Large intestine (tissue), 3 donors: Measurements from ENCODE around the gene PLP2. TPM values are rescaled to one million over a fixed set of nuclear protein-coding genes. Genes with fewer than 3 reads are reported as not detected.

ENCODE experiments used
- DNase-seq, 2 donors: peaks; one replicate each; pipeline versions ENCODE4 v3.0.0 to v3.0.0-alpha.2; 2013
- H3K27ac ChIP-seq: one replicate; pipeline ENCODE4 v1.5.1; 2013; ENCODE audit warnings: low read length
- H3K27me3 ChIP-seq: 2 replicates; pipeline ENCODE4 v1.6.1; 2013; ENCODE audit warnings: low read length; ENCODE audit not compliant: control insufficient read depth, insufficient read depth
- H3K36me3 ChIP-seq: 2 replicates; pipeline ENCODE4 v1.6.1; 2013; ENCODE audit warnings: low read length; ENCODE audit not compliant: control insufficient read depth, insufficient read depth
- H3K4me1 ChIP-seq: one replicate; pipeline ENCODE4 v1.6.1; 2013; ENCODE audit warnings: low read length; ENCODE audit not compliant: control insufficient read depth, insufficient read depth
- H3K4me3 ChIP-seq: one replicate; pipeline ENCODE4 v1.5.1; 2013; ENCODE audit warnings: low read length
- H3K9me3 ChIP-seq: one replicate; pipeline ENCODE4 v1.6.1; 2013; ENCODE audit warnings: mild to moderate bottlenecking, low read depth, low read length, moderate library complexity; ENCODE audit not compliant: control insufficient read depth
- WGBS: methylation state at CpG from one replicate; pipeline ENCODE4 v1.1.5; 2013; ENCODE audit warnings: low lambda C conversion rate; ENCODE audit not compliant: insufficient coverage; 5-methylcytosine and 5-hydroxymethylcytosine counted together
- polyA plus RNA-seq: library from polyadenylated mRNA; unstranded; fragments of 120-200 nt; gene quantifications from one replicate; pipeline ENCODE4 v1.2.1, GENCODE V29; 2013

PLP2 gene
- polyA plus RNA-seq, 1 donor = 118 TPM

GRCh38 chrX:49208399-49208798, 36.7 kb downstream of the PLP2 start:
- DNase-seq = no peak
- no peaks in the 10 kb centered on the region for H3K4me1 ChIP-seq
- H3K36me3 ChIP-seq = no peaks in the 10 kb centered on the region
- H3K9me3 ChIP-seq = no peaks in the 10 kb centered on the region
- WGBS = no CpG with 5 or more reads among the region's 5 CpGs
- H3K27me3 ChIP-seq = peaks cover 9% of the 10 kb centered on the region
- H3K27ac ChIP-seq = no peak overlapping the region
- no peak overlapping the region for H3K4me3 ChIP-seq

- Histone ChIP-seq H3K4me3 (no peak overlapping the region), H3K9me3 (no peaks in the 10 kb centered on the region), H3K36me3 (no peaks in the 10 kb centered on the region), H3K27ac (no peak overlapping the region), H3K4me1 (no peaks in the 10 kb centered on the region), H3K27me3 (peaks cover 9% of the 10 kb centered on the region)
- WGBS = no CpG with 5 or more reads among the region's 28 CpGs
- DNase-seq = no peak
These were observed 37.9 kb downstream of the PLP2 start for GRCh38 chrX:49209434-49210251.

DNA sequence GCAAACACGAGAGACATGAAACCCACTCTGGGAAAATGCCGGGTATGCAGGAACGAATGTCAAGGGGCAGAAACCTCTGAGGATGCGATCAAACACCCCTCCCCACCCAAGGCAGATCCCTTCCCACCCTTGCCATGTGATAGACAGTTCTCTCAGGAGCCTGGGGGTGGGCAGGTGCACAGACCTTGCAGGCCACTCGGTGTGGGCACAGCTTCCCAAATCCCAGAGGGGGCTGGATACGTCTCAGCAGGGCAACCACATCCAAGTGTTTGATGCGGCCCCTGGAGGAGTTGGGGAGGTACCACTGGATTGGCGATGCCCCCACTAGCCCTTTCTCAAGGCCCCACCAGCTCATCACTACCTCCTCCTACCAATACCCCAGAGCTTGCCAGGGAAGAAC, 38.7 kb downstream of the PLP2 start:
- peaks cover 9% of the 10 kb centered on the region for H3K27me3 ChIP-seq
- no peaks in the 10 kb centered on the region for H3K9me3 ChIP-seq
- H3K36me3 ChIP-seq = no peaks in the 10 kb centered on the region
- no CpG with 5 or more reads among the region's 8 CpGs for WGBS
- H3K4me3 ChIP-seq = no peak overlapping the region
- no peaks in the 10 kb centered on the region for H3K4me1 ChIP-seq
- H3K27ac ChIP-seq = no peak overlapping the region
- no peak for DNase-seq

GRCh38 chrX:49211074-49211473, 39.4 kb downstream of the PLP2 start:
- Histone ChIP-seq H3K27me3 (peaks cover 9% of the 10 kb centered on the region), H3K4me1 (no peaks in the 10 kb centered on the region), H3K9me3 (no peaks in the 10 kb centered on the region), H3K36me3 (no peaks in the 10 kb centered on the region), H3K27ac (no peak overlapping the region), H3K4me3 (no peak overlapping the region)
- no peak for DNase-seq
- WGBS = no CpG with 5 or more reads among the region's 9 CpGs

GRCh38 chrX:49212209-49212608, 40.5 kb downstream of the PLP2 start:
- WGBS = no CpG with 5 or more reads among the region's 2 CpGs
- no peaks in the 10 kb centered on the region for H3K9me3 ChIP-seq

GRCh38 chrX:49212861-49213260, 41.2 kb downstream of the PLP2 start:
- H3K27me3 ChIP-seq = peaks cover 9% of the 10 kb centered on the region
- no peak overlapping the region for H3K4me3 ChIP-seq
- WGBS = no CpG with 5 or more reads among the region's 1 CpG
- H3K27ac ChIP-seq = no peak overlapping the region
- H3K36me3 ChIP-seq = no peaks in the 10 kb centered on the region
- no peaks in the 10 kb centered on the region for H3K9me3 ChIP-seq
- DNase-seq = no peak
- H3K4me1 ChIP-seq = no peaks in the 10 kb centered on the region

More at GRCh38 chrX:49212209-49212608, 40.5 kb downstream of the PLP2 start:
- no peak overlapping the region for H3K4me3 ChIP-seq
- no peak overlapping the region for H3K27ac ChIP-seq
- H3K27me3 ChIP-seq = peaks cover 9% of the 10 kb centered on the region
- no peaks in the 10 kb centered on the region for H3K36me3 ChIP-seq
- no peak for DNase-seq
- H3K4me1 ChIP-seq = no peaks in the 10 kb centered on the region

DNA sequence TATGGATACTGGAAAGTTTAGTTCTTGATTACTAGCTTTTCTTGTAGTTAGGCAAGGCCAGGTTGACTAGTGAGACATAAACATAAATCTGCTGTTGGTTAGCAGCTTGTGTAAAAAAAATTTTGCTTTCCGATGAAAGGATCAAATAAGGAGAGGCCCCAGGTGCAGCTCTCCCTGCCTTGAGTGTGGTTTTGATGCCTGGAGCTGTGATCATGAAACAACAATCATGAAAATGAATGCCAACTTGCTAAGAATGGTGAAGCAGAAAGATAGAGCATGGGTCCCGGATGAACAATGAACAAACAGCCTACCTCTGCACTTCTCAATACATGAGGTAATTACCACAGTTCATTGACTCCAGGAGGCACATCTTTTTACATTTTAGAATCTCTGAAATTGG, 42.7 kb downstream of the PLP2 start:
- no CpG with 5 or more reads among the region's 2 CpGs for WGBS
- no peak overlapping the region for H3K4me3 ChIP-seq
- H3K27me3 ChIP-seq = peaks cover 6% of the 10 kb centered on the region
- H3K27ac ChIP-seq = no peak overlapping the region
- H3K9me3 ChIP-seq = no peaks in the 10 kb centered on the region
- H3K4me1 ChIP-seq = no peaks in the 10 kb centered on the region
- no peaks in the 10 kb centered on the region for H3K36me3 ChIP-seq
- DNase-seq = no peak

- Histone ChIP-seq H3K4me3 (no peak overlapping the region), H3K36me3 (no peaks in the 10 kb centered on the region), H3K27ac (no peak overlapping the region), H3K4me1 (no peaks in the 10 kb centered on the region), H3K9me3 (no peaks in the 10 kb centered on the region), H3K27me3 (peaks cover under 1% of the 10 kb centered on the region)
- DNase-seq = no peak
- WGBS = no CpG with 5 or more reads among the region's 14 CpGs
These were observed 43.4 kb downstream of the PLP2 start for GRCh38 chrX:49214996-49215526.

GRCh38 chrX:49220100-49220499, 48.4 kb downstream of the PLP2 start:
- H3K27ac ChIP-seq = no peak overlapping the region
- no peaks in the 10 kb centered on the region for H3K9me3 ChIP-seq
- H3K36me3 ChIP-seq = no peaks in the 10 kb centered on the region
- H3K4me3 ChIP-seq = no peak overlapping the region
- no peaks in the 10 kb centered on the region for H3K27me3 ChIP-seq
- no peaks in the 10 kb centered on the region for H3K4me1 ChIP-seq
- no peak for DNase-seq

- no CpG with 5 or more reads among the region's 2 CpGs for WGBS
- Histone ChIP-seq H3K36me3 (no peaks in the 10 kb centered on the region), H3K27ac (no peak overlapping the region), H3K4me3 (no peak overlapping the region), H3K27me3 (no peaks in the 10 kb centered on the region), H3K9me3 (no peaks in the 10 kb centered on the region), H3K4me1 (no peaks in the 10 kb centered on the region)
- DNase-seq = no peak
These were observed 50.2 kb downstream of the PLP2 start for GRCh38 chrX:49221868-49222267.
